Fibroblast of skin of left biceps (primary cell): Measurements from ENCODE around the gene MRPL44.
A peak's percentile ranks its signal among the peaks of the same experiment; 100 is the strongest.
"Not testable (repeated sequence)": the region's sequence is repeated elsewhere in the genome, so short reads cannot be mapped to it uniquely, and the experiment has no call there.

Experiments
- DNase-seq, 2 experiments: peaks; one replicate each; pipeline ENCODE4 v3.0.0-alpha.2; 2013; ENCODE audit warnings: low read depth in 2 of 2

Gene MRPL44

GRCh38 chr2:223935459-223936125 lies 21.7 kb upstream of the MRPL44 start:
- no peak for DNase-seq

DNA sequence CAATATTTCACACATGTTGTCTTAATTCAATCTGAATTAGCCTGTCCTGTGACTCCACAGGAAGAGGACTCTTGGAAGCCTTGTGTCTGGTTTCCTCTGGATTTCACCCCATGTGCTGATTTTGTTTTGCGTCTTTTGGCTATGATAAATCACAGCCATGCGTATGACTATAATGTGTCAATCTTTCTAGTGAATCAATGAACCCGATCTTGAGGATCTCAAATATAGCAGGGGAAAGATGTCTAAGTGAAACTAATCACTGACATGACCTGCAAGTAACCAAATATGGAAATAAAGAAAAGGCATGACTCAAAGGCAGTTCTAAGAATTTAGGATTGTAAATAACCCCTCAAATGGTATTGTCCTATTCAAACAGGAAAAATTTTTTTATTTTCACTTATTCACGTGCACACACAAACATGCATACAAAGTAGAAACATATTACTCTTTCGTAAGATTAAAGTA lies 20.4 kb upstream of the MRPL44 start:
- no peak for DNase-seq

DNA sequence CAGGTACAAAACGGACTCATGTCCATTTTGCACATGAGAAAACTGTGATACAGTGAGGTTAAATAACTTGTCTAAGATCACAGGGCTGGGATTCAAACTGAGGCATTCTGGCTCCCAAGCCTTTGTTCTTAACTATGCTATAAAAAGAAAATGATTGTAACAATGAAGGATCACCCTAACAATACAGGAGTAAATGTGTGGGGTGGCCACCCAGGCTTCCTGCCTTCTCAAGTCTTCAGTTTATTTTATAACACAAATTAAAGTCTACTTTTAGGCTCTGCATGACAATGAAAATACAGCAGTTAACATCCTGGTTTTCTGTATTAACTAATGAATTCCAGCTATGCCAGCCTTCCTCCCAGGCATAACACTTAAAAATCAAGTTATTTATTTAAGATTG lies 19.7 kb upstream of the MRPL44 start:
- no peak for DNase-seq

DNA sequence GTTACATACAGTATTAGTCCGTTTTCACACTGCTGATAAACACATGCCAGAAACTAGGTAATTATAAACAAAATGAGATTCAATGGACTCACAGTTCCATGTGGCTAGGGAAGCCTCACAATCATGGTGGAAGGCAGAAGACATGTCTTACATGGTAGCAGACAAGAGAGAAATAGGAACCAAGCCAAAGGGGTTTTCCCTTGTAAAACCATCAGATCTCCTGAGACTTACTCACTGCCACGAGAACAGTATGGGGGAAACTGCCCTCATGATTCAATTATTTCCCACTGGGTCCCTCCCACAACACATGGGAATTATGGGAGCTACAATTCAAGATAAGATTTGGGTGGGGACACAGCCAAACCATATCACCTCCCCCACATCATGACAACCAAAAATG lies 17.8 kb upstream of the MRPL44 start:
- DNase-seq = not testable (repeated sequence)

DNA sequence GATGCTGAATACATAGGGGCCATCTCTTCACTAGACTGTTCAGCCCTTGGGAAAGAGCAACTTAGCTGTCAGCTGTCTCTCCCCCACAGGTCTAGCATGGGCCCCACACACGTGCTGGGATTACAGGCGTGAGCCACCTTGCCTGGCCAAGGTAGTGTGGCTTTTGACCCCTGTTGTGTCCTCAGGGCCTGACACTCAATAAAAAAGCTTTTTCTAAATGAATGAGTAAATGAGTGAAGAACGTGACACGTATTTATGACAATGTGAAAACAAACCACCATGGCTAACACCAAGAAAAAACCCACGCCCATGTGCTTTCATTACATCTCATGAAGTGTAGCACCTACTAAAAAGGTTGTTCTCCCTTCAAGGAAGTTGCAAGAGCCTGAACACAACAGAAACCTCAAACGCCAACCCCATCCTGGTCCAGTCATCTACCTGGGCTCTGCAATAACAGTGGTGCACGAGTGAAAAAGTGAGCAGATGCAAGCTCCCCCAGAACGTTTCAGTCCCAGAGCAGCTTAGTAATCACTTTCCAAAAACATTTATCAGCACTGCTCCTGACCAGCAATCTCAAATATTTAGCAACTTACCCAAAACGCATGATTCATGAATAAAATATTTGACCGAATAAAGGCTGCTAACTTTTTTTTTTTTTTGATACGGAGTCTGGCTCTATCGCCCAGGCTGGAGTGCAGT lies 15.5 kb upstream of the MRPL44 start:
- peak; percentile 80 to 84 for DNase-seq

- no peak for DNase-seq
Observed at GRCh38 chr2:223943135-223943534, 14.1 kb upstream of the MRPL44 start.

GRCh38 chr2:223943561-223944008 lies 13.7 kb upstream of the MRPL44 start:
- peak in 1 of 2 experiments; percentile 33 for DNase-seq

DNA sequence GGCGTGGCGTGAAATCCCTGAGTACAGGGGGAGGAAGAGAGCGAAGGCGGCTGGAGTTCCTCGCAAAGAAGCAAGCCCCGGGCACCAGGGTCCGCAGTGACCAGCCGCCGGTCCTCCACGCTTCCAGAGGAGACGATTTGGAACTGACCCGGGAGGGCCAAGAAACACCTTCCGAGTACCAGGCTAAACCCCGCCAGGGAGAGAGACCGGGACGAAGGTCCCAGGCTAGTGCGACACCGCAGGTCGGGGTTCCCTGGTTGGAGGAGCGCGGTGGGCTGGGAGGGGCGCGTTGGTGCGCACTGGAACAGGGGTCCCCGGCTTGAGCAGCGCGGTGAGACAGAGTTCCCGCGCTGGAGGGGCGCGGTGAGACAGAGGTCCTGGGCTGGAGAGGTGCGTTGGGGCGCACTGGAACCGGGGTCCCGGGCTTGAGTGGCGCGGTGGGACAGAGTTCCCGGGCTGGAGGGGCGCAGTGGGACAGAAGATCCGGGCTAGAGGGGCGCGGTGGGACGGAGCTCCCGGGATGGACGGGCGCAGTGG lies 13.0 kb upstream of the MRPL44 start:
- DNase-seq = no peak

- peak; percentile 67 to 74 for DNase-seq
Observed at GRCh38 chr2:223944703-223945531, 12.3 kb upstream of the MRPL44 start, which contains the start of gene WDFY1. TSS of gene WDFY1 (minus strand) at chr2:223945335. CDS start at chr2:223945284, 51 bp downstream.

GRCh38 chr2:223945755-223946154 lies 11.5 kb upstream of the MRPL44 start:
- no peak for DNase-seq

GRCh38 chr2:223947711-223948205 lies 9.5 kb upstream of the MRPL44 start:
- no peak for DNase-seq

DNA sequence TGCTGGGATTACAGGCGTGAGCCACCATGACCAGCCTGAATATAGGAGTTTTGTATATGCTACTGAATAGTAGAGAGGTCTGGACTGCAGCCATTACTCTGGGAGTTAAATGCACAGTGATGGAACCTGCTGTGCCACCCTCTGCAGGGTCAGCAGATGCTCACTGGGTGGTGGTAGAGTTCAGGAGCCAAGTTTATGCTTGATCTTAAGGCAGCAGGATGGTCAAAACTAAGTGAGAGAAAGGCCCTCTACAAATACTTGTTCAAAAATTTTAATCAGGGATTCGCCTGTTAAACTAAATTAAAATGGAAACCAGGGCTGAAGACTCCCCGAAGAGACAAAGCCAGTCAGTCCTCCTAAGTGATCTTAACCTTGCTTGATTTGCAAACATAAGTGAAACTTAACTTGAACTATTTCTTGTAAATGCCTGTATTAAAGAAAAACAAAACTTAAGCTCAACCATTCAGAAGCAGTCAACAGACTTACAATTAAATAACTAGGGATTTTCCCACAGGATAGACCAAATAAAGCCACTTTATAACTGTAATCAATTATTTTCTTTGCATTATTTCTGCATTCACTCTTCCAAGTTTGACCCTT lies 7.9 kb upstream of the MRPL44 start:
- no peak for DNase-seq

DNA sequence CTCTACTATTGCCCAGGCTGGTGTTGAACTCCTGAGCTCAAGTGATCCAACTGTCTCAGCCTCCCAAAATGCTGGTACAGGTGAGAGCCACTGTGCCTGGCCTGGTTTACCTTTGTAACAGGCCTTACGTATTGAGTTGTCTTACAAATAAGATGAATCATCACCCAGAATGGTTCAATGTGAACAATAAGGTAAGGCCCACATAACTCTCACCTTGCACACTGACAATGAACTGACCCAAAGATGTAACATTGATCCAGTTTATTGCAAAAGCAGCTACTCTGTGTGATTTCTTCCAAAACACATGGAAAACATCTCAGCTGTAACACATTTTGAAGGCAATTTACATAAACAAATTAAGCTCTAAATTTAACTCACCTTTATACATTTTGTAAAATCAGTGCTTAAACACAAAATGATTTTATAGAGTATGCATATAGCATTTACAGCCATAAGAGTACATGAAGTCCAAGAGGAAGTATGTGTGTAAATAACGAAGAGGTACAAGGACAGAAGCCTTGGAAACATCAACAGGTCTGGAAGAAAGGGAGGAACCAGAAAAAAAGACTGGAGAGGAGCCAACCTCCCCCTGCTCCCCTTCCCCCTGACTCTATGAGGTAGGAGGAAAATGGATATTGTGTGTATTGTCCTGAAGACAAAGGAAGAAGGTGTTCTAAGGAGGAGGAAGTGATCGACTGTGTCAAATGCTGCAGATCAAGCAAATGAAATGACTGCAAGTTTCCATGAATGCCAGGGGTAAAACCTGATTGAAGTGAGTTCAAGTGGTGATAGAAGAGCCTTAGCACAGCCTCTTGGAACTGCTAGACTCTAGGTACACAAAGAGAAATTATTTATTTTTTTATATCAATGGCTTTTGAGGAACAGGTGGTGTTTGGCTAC lies 6.6 kb upstream of the MRPL44 start:
- DNase-seq = no peak

- DNase-seq = no peak
Observed at GRCh38 chr2:223952280-223952968, 4.8 kb upstream of the MRPL44 start.

GRCh38 chr2:223954401-223954800 lies 2.9 kb upstream of the MRPL44 start:
- peak; percentile 55 to 66 for DNase-seq

- DNase-seq = no peak
Observed at GRCh38 chr2:223956300-223956699, 963 bp upstream of the MRPL44 start.

DNA sequence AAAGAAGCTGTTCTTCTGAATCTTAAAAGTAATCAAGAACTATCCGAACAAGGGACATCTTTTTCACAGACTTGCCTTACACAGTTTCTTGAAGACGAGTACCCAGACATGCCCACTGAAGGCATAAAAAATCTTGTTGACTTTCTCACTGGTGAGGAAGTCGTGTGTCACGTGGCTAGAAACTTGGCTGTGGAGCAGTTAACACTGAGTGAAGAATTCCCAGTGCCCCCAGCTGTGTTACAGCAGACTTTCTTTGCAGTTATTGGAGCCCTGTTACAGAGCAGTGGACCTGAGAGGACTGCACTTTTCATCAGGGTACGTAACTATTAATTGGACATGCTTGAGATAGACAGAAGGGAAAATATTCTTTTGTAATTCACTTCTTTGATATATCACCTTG lies 2.4 kb downstream of the MRPL44 start:
- DNase-seq = no peak

DNA sequence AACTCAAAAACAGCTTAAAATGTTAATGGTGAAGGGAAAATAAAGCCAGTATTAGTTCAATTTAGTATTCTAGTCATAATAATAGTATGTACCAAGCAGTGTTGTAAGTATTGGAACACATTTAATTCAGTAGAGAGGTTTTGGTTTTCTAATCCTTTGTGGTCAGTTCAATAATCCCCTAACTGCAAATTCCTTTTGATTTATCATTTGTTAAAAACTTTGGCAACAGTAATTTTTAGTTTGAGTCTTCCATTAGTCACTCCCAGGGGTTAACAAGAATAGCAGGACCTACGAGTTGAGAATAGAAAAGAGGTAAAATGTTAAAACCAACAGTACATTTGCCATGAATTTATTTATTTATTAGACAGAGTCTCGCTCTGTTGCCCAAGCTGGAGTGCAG lies 10.7 kb downstream of the MRPL44 start:
- DNase-seq = peak; percentile 52 to 54

GRCh38 chr2:223969315-223969714 lies 12.1 kb downstream of the MRPL44 start:
- no peak for DNase-seq

DNA sequence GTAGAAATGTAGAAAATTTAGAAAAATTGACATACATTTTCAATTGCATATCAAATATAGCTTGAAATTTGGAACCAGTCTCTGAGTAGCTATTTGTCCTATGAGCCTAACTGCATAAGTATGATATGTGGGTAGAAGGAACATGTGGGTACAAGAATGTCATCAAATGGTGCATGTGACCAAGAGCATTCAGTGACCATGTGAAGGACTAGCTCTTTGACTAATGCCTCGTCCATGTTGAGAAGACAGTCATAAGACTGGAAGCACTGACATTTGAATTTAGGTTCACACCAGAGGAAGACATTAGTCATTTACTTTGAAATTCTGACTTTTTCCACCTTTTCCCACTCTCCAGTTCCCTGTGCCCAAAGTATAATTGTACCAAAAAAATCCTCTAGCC lies 12.6 kb downstream of the MRPL44 start:
- no peak for DNase-seq
